Measurements from ENCODE around the gene SKP2.

DNA sequence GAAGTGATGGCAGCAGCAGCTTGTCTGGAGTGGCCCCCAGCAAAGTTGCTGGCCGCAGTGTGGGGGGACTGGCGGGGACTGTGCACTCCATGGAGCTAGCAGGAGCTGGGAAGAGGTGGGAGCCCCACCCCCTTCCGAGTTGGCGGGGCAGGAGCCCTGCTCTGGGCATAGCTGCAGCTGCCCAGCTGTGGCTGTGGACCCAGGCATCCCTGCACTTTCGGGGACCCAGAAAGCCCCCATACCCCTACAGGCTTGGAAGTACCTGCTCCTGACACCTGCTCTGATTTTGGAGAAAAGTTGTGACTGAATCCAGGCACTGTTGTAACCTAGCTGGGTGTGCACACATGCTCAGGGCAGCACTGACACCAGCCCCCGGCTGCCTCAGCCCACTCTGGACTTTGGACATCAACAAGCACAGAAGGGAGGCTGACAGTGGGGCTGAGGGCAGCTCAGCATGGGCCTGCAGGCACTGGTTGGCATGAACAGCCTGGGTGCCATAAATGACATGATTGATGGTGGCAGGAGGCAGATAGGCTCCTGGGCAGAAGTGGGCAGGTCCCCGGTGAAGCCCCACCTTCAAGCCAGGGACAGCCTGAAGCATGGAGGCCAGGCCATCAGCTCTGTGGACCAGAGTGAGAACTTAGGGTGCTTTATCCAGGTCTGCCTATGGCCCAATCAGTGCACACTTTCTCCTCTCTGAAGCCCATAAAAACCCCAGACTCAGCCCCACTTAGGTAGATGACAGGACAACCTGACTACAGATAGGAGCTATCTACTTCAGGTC is 12.8 kb upstream of the SKP2 start:
- no peak for TF ChIP-seq CTCF (IDR thresholded peaks at IDR 0.05)
- TF ChIP-seq JUNB (IDR thresholded peaks at IDR 0.05) = no peak
- TF ChIP-seq RNF2 (IDR thresholded peaks at IDR 0.05; ENCODE audit: borderline replicate concordance, low read depth) = no peak
- TF ChIP-seq EP300 (IDR thresholded peaks at IDR 0.05) = no peak
- TF ChIP-seq MAZ (IDR thresholded peaks at IDR 0.05; ENCODE audit: borderline replicate concordance, low read depth, low read length) = no peak

All from A549 (cell line).